ENCODE data around the gene SLC6A7.

GRCh38 chr5:150188146-150188842 lies 1.6 kb upstream of the SLC6A7 start:
- no peak for TF ChIP-seq CTCF (IDR thresholded peaks at IDR 0.05 in 4 of 5, conservative IDR thresholded peaks at IDR 0.05 in 1 of 5)
- no peak for TF ChIP-seq POLR2A (IDR thresholded peaks at IDR 0.05)

All from gastrocnemius medialis (tissue), 4 donors.